H9 (cell line): ENCODE results near the gene EIF2S2. TPM values are rescaled to one million over a fixed set of nuclear protein-coding genes. Genes with fewer than 3 reads are reported as not detected.

Experiments used
- DNase-seq: peaks from one replicate; pipeline ENCODE4 v3.0.0-alpha.2; 2017
- H2AFZ ChIP-seq: one replicate; pipeline ENCODE4 v1.6.1; 2013; ENCODE audit warnings: mild to moderate bottlenecking, low read length, control low read depth, moderate library complexity
- H2AK5ac ChIP-seq: 2 replicates; pipeline ENCODE4 v1.6.1; 2013; ENCODE audit warnings: low read length, control low read depth, mixed read lengths; ENCODE audit not compliant: insufficient read length
- H2BK120ac ChIP-seq: one replicate; pipeline ENCODE4 v1.6.1; 2013; ENCODE audit warnings: low read depth, mild to moderate bottlenecking, low read length, control low read depth, inconsistent platforms; ENCODE audit not compliant: poor library complexity, severe bottlenecking
- H2BK12ac ChIP-seq: 2 replicates; pipeline ENCODE4 v1.6.1; 2013; ENCODE audit warnings: low read length, control low read depth, mixed read lengths, low read depth; ENCODE audit not compliant: insufficient read length
- H2BK15ac ChIP-seq: 2 replicates; pipeline ENCODE4 v1.6.1; 2013; ENCODE audit warnings: low read depth, low read length, control low read depth
- H2BK20ac ChIP-seq: one replicate; pipeline ENCODE4 v1.6.1; 2013; ENCODE audit warnings: low read depth, mild to moderate bottlenecking, low read length, control low read depth, inconsistent platforms; ENCODE audit not compliant: poor library complexity, severe bottlenecking
- H2BK5ac ChIP-seq: 2 replicates; pipeline ENCODE4 v1.6.1; 2013; ENCODE audit warnings: low read length, control low read depth, mixed read lengths; ENCODE audit not compliant: insufficient read length
- H3K14ac ChIP-seq: 2 replicates; pipeline ENCODE4 v1.6.1; 2013; ENCODE audit warnings: low read length, control low read depth; ENCODE audit not compliant: insufficient read depth
- H3K18ac ChIP-seq: 2 replicates; pipeline ENCODE4 v1.6.1; 2013; ENCODE audit warnings: low read depth, mild to moderate bottlenecking, mixed read lengths, low read length, control low read depth; ENCODE audit not compliant: insufficient read length
- H3K23ac ChIP-seq: 2 replicates; pipeline ENCODE4 v1.6.1; 2013; ENCODE audit warnings: low read length, control low read depth, mixed read lengths, low read depth; ENCODE audit not compliant: insufficient read length
- H3K23me2 ChIP-seq: 2 replicates; pipeline ENCODE4 v1.6.1; 2013; ENCODE audit warnings: low read depth, mild to moderate bottlenecking, mixed read lengths, low read length, control low read depth; ENCODE audit not compliant: insufficient read length, poor library complexity, severe bottlenecking
- H3K27ac ChIP-seq: 2 replicates; pipeline ENCODE4 v1.5.1; 2013; ENCODE audit warnings: low read length, control low read depth, mixed read lengths, low read depth; ENCODE audit not compliant: insufficient read length
- H3K27me3 ChIP-seq: 2 replicates; pipeline ENCODE4 v1.6.1; 2013; ENCODE audit warnings: low read length, control low read depth, inconsistent platforms; ENCODE audit not compliant: insufficient read depth
- H3K4ac ChIP-seq: 2 replicates; pipeline ENCODE4 v1.6.1; 2013; ENCODE audit warnings: low read depth, mild to moderate bottlenecking, control low read depth, inconsistent platforms, low read length, moderate library complexity
- H3K4me1 ChIP-seq: 2 replicates; pipeline ENCODE4 v1.6.1; 2013; ENCODE audit warnings: low read length, control low read depth, inconsistent platforms; ENCODE audit not compliant: insufficient read depth
- H3K4me2 ChIP-seq: 2 replicates; pipeline ENCODE4 v1.6.1; 2013; ENCODE audit warnings: low read length, control low read depth, mixed read lengths; ENCODE audit not compliant: insufficient read length, insufficient read depth
- H3K56ac ChIP-seq: 2 replicates; pipeline ENCODE4 v1.6.1; 2013; ENCODE audit warnings: low read depth, mild to moderate bottlenecking, mixed read lengths, low read length, control low read depth; ENCODE audit not compliant: insufficient read length
- H3K79me1 ChIP-seq: 2 replicates; pipeline ENCODE4 v1.6.1; 2013; ENCODE audit warnings: low read depth, mild to moderate bottlenecking, moderate library complexity, low read length, control low read depth, inconsistent platforms; ENCODE audit not compliant: insufficient read depth, poor library complexity, severe bottlenecking
- H3K79me2 ChIP-seq: 2 replicates; pipeline ENCODE4 v1.6.1; 2013; ENCODE audit warnings: low read length, control low read depth, inconsistent platforms; ENCODE audit not compliant: insufficient read depth
- H3K9ac ChIP-seq: 2 replicates; pipeline ENCODE4 v1.6.1; 2013; ENCODE audit warnings: low read length, control low read depth, mixed read lengths; ENCODE audit not compliant: insufficient read length; ENCODE audit errors: extremely low read depth
- H3K9me3 ChIP-seq: one replicate; pipeline ENCODE4 v1.6.1; 2013; ENCODE audit warnings: low read depth, low read length, inconsistent platforms; ENCODE audit not compliant: control insufficient read depth
- H3T11ph ChIP-seq: one replicate; pipeline ENCODE4 v1.6.1; 2013; ENCODE audit warnings: mild to moderate bottlenecking, low read length, control low read depth, inconsistent platforms
- H4K20me1 ChIP-seq: one replicate; pipeline ENCODE4 v1.6.1; 2013; ENCODE audit not compliant: control insufficient read depth, insufficient read length, insufficient read depth
- H4K5ac ChIP-seq: 2 replicates; pipeline ENCODE4 v1.6.1; 2013; ENCODE audit warnings: low read depth, mild to moderate bottlenecking, mixed read lengths, low read length, control low read depth; ENCODE audit not compliant: insufficient read length
- H4K8ac ChIP-seq: replicated peaks from 2 replicates; pipeline ENCODE4 v1.6.1; 2013; ENCODE audit warnings: low read length, control low read depth, mixed read lengths, low read depth; ENCODE audit not compliant: insufficient read length
- H4K91ac ChIP-seq: 2 replicates; pipeline ENCODE4 v1.6.1; 2013; ENCODE audit warnings: low read depth, mild to moderate bottlenecking, moderate library complexity, mixed read lengths, low read length, control low read depth; ENCODE audit not compliant: insufficient read length
- H3K27ac Mint-ChIP-seq, 3 experiments: 2 replicates in 2 of 3; 3 replicates in 1 of 3; pipeline ENCODE4 v1.8.0; 2020 to 2021; ENCODE audit warnings: mixed read lengths in 3 of 3, mild to moderate bottlenecking in 1 of 3, moderate library complexity in 1 of 3
- H3K27me3 Mint-ChIP-seq: 2 replicates; pipeline ENCODE4 v1.8.0; 2021; ENCODE audit warnings: low read depth, mild to moderate bottlenecking, moderate library complexity, mixed read lengths
- H3K36me3 Mint-ChIP-seq, 3 experiments: 2 replicates in 2 of 3; 3 replicates in 1 of 3; pipeline ENCODE4 v1.8.0; 2020 to 2021; ENCODE audit warnings: low read depth in 3 of 3, mixed read lengths in 3 of 3; ENCODE audit not compliant: insufficient read depth in 1 of 3
- H3K4me1 Mint-ChIP-seq, 2 experiments: 2 replicates each; pipeline ENCODE4 v1.8.0; 2020; ENCODE audit warnings: mixed read lengths in 2 of 2
- H3K4me3 Mint-ChIP-seq, 2 experiments: 2 replicates in 1 of 2; 3 replicates in 1 of 2; pipeline ENCODE4 v1.8.0; 2020 to 2021; ENCODE audit warnings: mild to moderate bottlenecking in 2 of 2, mixed read lengths in 2 of 2, moderate library complexity in 1 of 2
- H3K9me3 Mint-ChIP-seq, 2 experiments: 2 replicates in 1 of 2; 3 replicates in 1 of 2; pipeline ENCODE4 v1.8.0; 2020; ENCODE audit warnings: mild to moderate bottlenecking in 2 of 2, mixed read lengths in 2 of 2, moderate library complexity in 1 of 2
- CTCF ChIP-seq: fragments of 200-600 bp; sonication (generic); conservative IDR thresholded peaks from 3 replicates; pipeline ENCODE4 v1.8.0; 2021; ENCODE audit warnings: antibody characterized with exemption, mild to moderate bottlenecking
- WGBS: extraction: QIAGEN DNeasy Blood & Tissue Kit; methylation state at CpG from one replicate; pipeline ENCODE4 v1.1.7; 2013; ENCODE audit warnings: missing lambda C conversion rate, low lambda C conversion rate, mixed read lengths; ENCODE audit not compliant: insufficient read length; ENCODE audit errors: extremely low coverage; 5-methylcytosine and 5-hydroxymethylcytosine counted together
- total RNA-seq: library from RNA; stranded (reverse); gene quantifications from 2 replicates; pipeline ENCODE4 v1.2.1, GENCODE V29; 2021

Gene EIF2S2
- total RNA-seq, 1 experiment from 2014 or later = 188 TPM

DNA sequence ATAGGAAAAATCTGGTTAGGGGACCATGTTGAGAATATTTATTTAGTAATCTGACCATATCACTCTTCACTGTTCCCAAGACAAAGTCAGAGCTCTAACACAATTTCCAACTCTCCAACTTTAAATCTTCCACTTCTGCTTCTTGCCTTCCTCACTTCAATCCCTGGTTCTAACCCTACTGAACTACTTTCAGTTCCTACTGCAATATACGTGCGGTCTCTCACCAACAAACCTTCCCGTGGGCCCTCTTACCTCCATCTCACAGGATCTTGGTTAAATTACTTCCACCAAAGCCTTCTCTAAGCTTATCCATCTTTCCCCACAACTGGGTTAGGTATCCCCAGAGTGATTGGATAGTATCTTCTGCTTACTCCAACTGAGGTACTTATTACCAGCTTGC is 8.0 kb downstream of the EIF2S2 start:
- TF ChIP-seq CTCF = no peak
- Histone ChIP-seq H3K18ac (no peak overlapping the region), H3K79me1 (peaks cover 7% of the 10 kb centered on the region), H3K9ac (no peak overlapping the region), H3K23ac (no peak overlapping the region), H3K4me2 (no peak overlapping the region), H2BK15ac (no peak overlapping the region), H2AFZ (no peak overlapping the region), H3T11ph (no peak overlapping the region), H4K8ac (no peak overlapping the region), H3K14ac (no peak overlapping the region), H2AK5ac (no peak overlapping the region), H3K27me3 (no peaks in the 10 kb centered on the region), H4K20me1 (no peaks in the 10 kb centered on the region), H2BK120ac (no peak overlapping the region), H4K5ac (no peak overlapping the region), H3K9me3 (no peaks in the 10 kb centered on the region), H2BK5ac (no peak overlapping the region), H3K4me1 (no peaks in the 10 kb centered on the region), H3K27ac (no peak overlapping the region), H3K79me2 (peaks cover 23% of the 10 kb centered on the region; the same call in 1 of the 2 replicates), H3K23me2 (no peaks in the 10 kb centered on the region), H4K91ac (no peak overlapping the region), H3K4ac (no peak overlapping the region), H2BK20ac (no peak overlapping the region), H3K56ac (no peak overlapping the region), H2BK12ac (no peak overlapping the region)
- peak overlapping the region in 1 of 3 experiments; percentile 5; a peak in 1 of 7 replicates for H3K27ac Mint-ChIP-seq
- peaks cover 59 to 93% (median 86%) of the 10 kb centered on the region in 3 experiments; a peak in 6 of 7 replicates for H3K36me3 Mint-ChIP-seq
- H3K4me1 Mint-ChIP-seq = peaks cover 10 to 17% of the 10 kb centered on the region in 2 experiments
- DNase-seq = no peak
- H3K27me3 Mint-ChIP-seq = no peaks in the 10 kb centered on the region
- no peak overlapping the region for H3K4me3 Mint-ChIP-seq
- no CpG with 5 or more reads among the region's 3 CpGs for WGBS
- H3K9me3 Mint-ChIP-seq = no peaks in the 10 kb centered on the region
